ENCODE results near the gene HNRNPL. TPM values are rescaled to one million over a fixed set of nuclear protein-coding genes. Genes with fewer than 3 reads are reported as not detected.
"Not testable (repeated sequence)": the region's sequence is repeated elsewhere in the genome, so short reads cannot be mapped to it uniquely, and the experiment has no call there.

HNRNPL gene
- total RNA-seq, 1 experiment from 2014 or later: 749 TPM

GRCh38 chr19:38792250-38793111, 57.3 kb downstream of the HNRNPL start:
- TF ChIP-seq TCF7L2 (IDR thresholded peaks at IDR 0.05; ENCODE audit: low read depth, low read length): no peak
- no peak for TF ChIP-seq REST (IDR thresholded peaks at IDR 0.05; ENCODE audit: insufficient read depth in 1 of 2, low read depth in 2 of 2, low read length in 1 of 2)
- TF ChIP-seq SIN3A (IDR thresholded peaks at IDR 0.05; ENCODE audit: borderline replicate concordance, insufficient read depth, low read depth, low read length): no peak
- no peak for TF ChIP-seq CTCF (IDR thresholded peaks at IDR 0.05)
- no peak for TF ChIP-seq POLR2AphosphoS5 (IDR thresholded peaks at IDR 0.05; ENCODE audit: low read depth, low read length)
- POLR2A ChIA-PET: interaction anchor here (0.6 to 0.8 kb wide), 2 partner anchors 30 to 45 kb away, joined by 3 read pairs; no protein-coding TSS in a partner anchor
- Histone ChIP-seq H3K27me3 (ENCODE audit: control insufficient read depth, insufficient read depth, low read length) (no peaks in the 10 kb centered on the region), H3K9me3 (ENCODE audit: control insufficient read depth, insufficient read depth, low read depth, low read length) (no peaks in the 10 kb centered on the region), H3K36me3 (ENCODE audit: control insufficient read depth, insufficient read depth, low read length) (no peaks in the 10 kb centered on the region), H3K27ac (ENCODE audit: low read length) (peak overlapping the region; percentile 15; the same call in 1 of the 2 replicates), H3K4me1 (ENCODE audit: control insufficient read depth, insufficient read depth, low read length) (peaks cover 6% of the 10 kb centered on the region; the same call in 1 of the 2 replicates), H3K4me3 (ENCODE audit: low read depth in 2 of 2, low read length in 2 of 2) (no peak overlapping the region)
- CTCF ChIA-PET: no interaction called here
- DNase-seq (ENCODE audit: low read depth, low spot score) (no peak), ATAC-seq (no peak)
- intact Hi-C loops (cut with micrococcal nuclease; ENCODE audit: unreplicated experiment): no loop called here
- no TSS peak for BruUV-seq (replicated peaks)
- in situ Hi-C loops (cut with HindIII; ENCODE audit: low pct_unique_long_range_greater_than_20kb, low sequenced_read_pairs): loop anchor here (25.0 kb wide), 1 partner anchor 995 kb away; the partner anchor contains the start of gene LEUTX

- Histone ChIP-seq H3K4me3 (ENCODE audit: low read depth in 2 of 2, low read length in 2 of 2) (peak overlapping the region in 1 of 2 experiments; percentile 19; a peak in 1 of 4 replicates), H3K4me1 (ENCODE audit: control insufficient read depth, insufficient read depth, low read length) (peaks cover 11% of the 10 kb centered on the region)
- intact Hi-C loops (cut with micrococcal nuclease; ENCODE audit: unreplicated experiment); H3K27me3 ChIP-seq (ENCODE audit: control insufficient read depth, insufficient read depth, low read length); CTCF ChIA-PET; H3K27ac ChIP-seq (ENCODE audit: low read length); BruUV-seq (replicated peaks); H3K36me3 ChIP-seq (ENCODE audit: control insufficient read depth, insufficient read depth, low read length); POLR2A ChIA-PET; H3K9me3 ChIP-seq (ENCODE audit: control insufficient read depth, insufficient read depth, low read depth, low read length); DNase-seq (ENCODE audit: low read depth, low spot score): not testable (repeated sequence)
- ATAC-seq: peak; percentile 89
- in situ Hi-C loops (cut with HindIII; ENCODE audit: low pct_unique_long_range_greater_than_20kb, low sequenced_read_pairs): loop anchor here (25.0 kb wide), 1 partner anchor 996 kb away; the partner anchor contains the start of gene LEUTX
Observed at GRCh38 chr19:38791451-38792064, 58.2 kb downstream of the HNRNPL start.

GRCh38 chr19:38790507-38791403, 59.0 kb downstream of the HNRNPL start:
- peak; percentile 86 for ATAC-seq
- BruUV-seq (replicated peaks): not testable (repeated sequence)

More at GRCh38 chr19:38790507-38791403, 59.0 kb downstream of the HNRNPL start:
- intact Hi-C loops (cut with micrococcal nuclease; ENCODE audit: unreplicated experiment); H3K36me3 ChIP-seq (ENCODE audit: control insufficient read depth, insufficient read depth, low read length); POLR2A ChIA-PET; H3K27ac ChIP-seq (ENCODE audit: low read length); H3K9me3 ChIP-seq (ENCODE audit: control insufficient read depth, insufficient read depth, low read depth, low read length); CTCF ChIA-PET; H3K27me3 ChIP-seq (ENCODE audit: control insufficient read depth, insufficient read depth, low read length); DNase-seq (ENCODE audit: low read depth, low spot score): not testable (repeated sequence)
- H3K4me1 ChIP-seq (ENCODE audit: control insufficient read depth, insufficient read depth, low read length): peaks cover 11% of the 10 kb centered on the region
- H3K4me3 ChIP-seq (ENCODE audit: low read depth in 2 of 2, low read length in 2 of 2): peak overlapping the region; percentile 16 to 45
- in situ Hi-C loops (cut with HindIII; ENCODE audit: low pct_unique_long_range_greater_than_20kb, low sequenced_read_pairs): loop anchor here (25.0 kb wide), 1 partner anchor 997 kb away; the partner anchor contains the start of gene LEUTX

Data from Panc1 (cell line).